ENCODE data around the gene ATP6V1B1.

The ATP6V1B1 gene

DNA sequence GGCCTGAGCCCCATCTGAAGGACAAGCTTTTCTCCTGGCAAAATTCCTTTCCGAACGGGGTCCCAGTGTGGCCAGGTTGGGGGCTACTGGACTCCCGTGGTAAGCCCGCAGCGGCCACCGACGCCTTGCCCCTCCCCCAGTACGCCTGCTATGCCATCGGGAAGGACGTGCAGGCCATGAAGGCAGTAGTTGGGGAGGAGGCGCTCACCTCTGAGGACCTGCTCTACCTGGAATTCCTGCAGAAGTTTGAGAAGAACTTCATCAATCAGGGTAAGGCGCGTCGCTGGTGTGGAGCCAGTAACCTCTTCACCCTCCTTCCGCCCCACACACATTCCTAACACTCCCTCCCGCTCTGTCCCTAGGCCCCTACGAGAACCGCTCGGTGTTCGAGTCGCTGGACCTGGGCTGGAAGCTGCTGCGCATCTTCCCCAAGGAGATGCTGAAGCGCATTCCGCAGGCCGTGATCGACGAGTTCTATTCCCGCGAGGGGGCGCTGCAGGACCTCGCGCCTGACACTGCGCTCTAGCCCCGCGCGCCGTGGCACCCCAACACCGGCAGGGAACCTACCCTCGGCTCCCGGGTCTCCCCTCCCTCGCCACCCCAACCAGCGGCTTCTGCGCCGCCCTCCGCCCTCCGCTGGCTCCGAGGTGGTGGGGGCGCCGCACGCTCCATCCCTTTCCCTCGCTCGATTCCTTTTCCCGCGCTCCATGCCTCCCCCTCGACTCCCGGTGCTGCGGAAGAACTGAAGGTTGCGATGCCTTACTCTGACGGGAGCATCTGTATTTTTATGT, 29.1 kb downstream of the ATP6V1B1 start:
- DNase-seq = peak in 31 of 56 donors; percentile 10 to 81 (median 39)

DNA sequence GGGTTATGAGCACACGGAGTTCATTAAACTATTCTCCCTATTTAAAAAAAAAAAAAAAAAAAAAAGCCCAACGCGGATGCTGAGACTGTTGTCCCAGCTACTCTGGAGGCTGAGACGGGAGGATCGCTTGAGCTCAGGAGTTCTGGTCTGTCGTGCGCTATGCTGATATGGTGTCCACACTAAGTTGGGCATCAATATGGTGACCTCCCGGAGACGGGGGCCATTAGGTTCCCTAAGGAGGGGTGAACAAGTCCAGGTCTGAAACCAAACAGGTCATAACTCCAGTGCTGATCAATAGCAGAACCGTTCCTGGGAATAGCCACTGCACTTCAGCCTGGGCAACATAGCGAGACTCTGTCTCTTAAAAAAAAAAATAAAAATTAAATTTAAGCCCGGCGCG, 29.8 kb downstream of the ATP6V1B1 start:
- no peak for DNase-seq

DNA sequence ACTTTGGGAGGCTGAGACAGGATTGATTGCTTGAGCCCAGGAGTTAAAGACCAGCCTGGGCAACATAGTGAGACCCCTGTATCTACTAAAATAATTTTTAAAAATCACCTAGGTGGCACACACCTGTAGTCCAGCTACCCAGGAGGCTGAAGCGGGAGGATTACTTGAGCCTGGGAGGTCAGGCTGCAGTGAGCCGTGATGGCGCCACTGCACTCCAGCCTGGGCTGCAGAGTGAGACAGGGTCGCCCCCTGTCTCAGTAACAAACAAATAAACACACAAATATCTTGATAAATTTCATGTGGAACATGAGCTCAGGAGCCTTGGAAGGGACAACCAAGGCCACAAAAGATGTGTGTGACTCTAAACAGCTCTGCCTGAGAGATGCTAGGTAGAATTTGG, 31.0 kb downstream of the ATP6V1B1 start:
- no peak for DNase-seq

DNA sequence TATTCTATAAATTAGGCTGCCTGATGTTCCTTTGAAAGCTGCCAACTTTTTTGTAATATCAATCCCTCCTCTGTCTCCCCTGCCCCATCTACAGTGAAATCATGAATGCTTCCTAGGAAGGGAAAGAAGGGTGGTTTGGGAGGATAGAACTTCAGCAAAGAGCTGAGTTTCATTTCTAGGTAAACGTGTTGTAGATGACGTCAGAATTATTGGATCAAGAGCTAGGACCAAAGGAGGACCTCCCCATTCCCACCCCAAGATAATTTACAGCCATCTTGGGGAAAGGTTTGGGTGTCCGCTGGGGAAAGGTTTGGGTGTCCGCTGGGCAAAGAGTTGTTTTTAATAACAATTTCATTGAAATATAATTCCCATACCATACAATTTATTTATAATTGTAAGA, 31.5 kb downstream of the ATP6V1B1 start:
- DNase-seq = no peak

DNA sequence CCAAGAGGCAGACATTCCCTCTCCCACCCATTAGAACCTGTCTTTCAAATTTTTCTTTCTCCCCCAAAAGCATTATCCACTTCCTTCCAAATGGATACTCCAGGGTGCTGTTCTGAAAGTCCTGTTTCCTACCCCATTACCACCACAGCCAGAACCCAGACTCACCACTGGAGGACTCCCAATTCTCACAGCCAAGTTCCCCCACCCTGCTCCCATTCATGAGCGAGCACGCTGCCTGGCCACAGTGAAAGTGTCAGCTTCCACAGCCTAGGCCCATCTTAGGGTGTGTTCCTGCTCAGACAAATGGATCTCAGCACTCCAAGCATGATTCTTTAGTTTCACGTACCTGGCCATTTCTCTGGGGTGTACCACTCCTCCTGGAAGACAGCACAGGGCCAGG, 38.9 kb downstream of the ATP6V1B1 start:
- DNase-seq = no peak

DNA sequence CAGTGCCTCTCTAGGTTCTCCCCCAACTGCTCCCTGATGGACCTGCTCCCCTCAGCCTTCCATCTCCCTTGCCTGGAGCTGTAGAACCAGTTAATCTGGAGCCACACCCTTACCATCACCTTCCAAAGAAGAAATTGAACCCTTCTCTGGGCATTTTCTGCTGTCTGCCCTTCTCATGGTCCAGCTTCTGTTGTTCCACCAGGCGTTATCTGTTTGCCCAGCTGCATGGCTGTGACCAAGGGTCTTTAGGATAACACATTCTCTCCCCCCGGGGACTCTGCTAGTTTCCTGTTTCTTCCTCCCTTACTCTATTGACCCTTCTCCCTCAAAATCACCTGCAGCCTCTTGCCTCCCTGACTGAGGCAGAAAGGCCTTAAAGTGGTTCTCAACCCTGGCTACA, 39.5 kb downstream of the ATP6V1B1 start:
- no peak for DNase-seq

DNA sequence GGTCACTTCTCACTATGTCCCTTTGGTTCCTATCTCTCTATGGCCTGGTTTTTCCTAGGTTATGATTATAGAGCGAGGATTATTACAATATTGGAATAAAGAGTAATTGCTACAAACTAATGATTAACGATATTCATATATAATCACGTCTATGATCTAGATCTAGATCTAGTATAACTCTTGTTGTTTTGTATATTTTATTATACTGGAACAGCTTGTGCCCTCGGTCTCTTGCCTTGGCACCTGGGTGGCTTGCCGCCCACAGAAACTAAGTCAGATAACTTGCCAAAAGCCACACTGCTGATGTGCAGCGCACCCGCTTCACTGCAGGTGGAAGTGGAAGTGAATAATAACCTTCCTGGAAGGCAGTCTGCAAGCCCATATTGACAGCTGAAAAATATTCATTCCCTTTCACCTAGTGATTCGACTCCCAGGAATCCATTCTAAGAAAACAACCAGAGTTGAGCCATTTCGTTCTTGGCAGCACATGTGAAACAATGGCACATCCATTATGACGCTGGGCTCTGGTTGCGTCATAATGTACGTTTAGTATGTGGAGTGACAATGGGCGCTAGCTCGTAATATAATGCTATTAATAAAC, 42.0 kb downstream of the ATP6V1B1 start:
- DNase-seq = peak in 1 of 56 donors; percentile 1

DNA sequence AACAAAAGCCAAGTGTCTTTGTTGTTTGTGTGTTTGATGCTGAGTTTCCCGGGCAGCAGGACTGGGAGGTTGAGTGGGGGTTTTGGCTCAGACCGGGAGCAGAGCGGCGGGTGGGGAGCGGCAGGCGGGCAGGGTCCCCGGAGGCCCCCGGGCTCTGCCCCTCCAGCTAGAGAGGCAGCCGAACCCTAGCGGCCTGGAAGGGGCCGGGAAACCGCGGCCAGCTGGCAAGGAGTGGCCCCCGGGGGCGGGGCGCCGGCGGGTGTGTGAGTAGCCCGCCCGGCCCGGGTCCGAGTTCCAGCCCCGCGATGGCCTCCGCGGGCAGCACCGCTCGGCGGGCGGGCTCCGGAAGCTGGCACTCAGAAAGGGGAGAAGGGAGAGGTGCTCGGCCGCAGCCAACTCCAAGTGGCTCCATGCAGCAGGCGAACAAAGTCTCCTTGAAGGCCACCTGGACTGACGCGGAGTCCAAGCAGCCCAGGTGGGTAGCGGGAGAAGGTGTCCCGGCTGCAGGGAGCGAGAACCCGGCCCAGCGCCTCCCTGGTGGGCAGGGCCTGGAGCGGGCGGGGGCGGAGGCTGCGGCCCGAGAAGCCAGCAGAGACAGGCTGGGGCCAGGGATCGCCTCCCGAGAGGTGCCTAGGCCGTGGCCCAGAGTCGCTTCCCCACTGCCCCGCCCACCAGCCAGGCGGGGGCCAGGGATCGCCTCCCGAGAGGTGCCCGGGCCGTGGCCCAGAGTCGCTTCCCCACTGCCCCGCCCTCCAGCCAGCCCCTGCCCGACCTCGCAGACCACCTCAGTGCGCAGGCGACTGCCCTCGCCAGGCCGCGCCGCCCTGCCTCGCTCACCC, 42.9 kb downstream of the ATP6V1B1 start, which contains the start of gene ANKRD53:
Gene ANKRD53 (plus strand): TSS at position 290 of the 839 bp plus-strand sequence. CDS start 16 bp downstream, at position 306.
- peak in 4 of 56 donors; percentile 16 to 61 (median 30) for DNase-seq

DNA sequence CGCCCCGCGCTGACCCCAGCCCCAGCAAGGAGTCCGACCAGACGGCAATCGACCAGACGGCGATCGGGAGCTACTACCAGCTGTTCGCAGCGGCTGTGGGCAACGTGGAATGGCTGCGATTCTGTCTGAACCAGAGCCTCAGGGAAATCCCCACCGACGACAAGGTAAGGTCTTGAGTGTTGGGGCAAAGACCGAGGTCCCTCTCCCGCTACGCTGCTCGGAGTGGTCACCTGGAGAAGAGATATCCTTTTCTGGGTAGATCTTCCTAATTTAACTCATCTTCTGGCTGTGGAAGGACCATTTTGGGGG, 43.4 kb downstream of the ATP6V1B1 start:
- DNase-seq = no peak

DNA sequence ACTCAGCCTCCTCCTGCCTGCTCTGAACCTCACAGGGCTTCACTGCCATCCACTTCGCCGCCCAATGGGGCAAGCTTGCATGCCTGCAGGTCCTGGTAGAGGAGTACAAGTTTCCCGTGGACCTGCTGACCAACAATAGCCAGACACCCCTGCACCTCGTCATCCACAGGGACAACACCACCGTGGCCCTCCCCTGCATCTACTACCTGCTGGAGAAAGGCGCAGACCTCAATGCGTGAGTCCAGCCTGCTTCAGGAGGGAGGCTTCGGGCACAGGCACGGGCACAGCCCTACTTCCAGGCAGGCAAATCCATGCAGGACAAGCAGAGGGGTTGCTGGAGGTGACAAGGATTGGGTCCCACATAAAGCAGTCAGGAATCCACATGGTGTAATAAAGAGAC, 43.9 kb downstream of the ATP6V1B1 start:
- no peak for DNase-seq

DNA sequence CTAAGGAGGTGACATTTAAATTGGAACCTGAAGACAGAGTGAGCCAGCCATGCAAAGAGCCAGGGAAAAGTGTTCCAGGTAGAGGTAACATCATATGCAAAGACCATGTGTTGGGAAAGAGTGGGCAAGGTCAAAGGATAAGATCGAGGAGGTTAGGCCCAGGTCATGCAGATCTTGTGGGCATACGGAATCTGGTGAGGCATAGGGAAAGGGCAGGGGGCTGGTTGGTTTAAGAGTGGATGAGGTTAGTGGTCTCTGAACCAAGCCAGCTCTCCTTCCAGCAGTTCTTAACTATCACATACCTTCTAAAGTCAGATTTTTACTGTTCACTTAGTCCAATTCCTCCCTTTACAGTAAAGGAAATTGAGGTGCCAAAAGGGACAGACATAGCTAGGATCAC, 45.7 kb downstream of the ATP6V1B1 start:
- no peak for DNase-seq

DNA sequence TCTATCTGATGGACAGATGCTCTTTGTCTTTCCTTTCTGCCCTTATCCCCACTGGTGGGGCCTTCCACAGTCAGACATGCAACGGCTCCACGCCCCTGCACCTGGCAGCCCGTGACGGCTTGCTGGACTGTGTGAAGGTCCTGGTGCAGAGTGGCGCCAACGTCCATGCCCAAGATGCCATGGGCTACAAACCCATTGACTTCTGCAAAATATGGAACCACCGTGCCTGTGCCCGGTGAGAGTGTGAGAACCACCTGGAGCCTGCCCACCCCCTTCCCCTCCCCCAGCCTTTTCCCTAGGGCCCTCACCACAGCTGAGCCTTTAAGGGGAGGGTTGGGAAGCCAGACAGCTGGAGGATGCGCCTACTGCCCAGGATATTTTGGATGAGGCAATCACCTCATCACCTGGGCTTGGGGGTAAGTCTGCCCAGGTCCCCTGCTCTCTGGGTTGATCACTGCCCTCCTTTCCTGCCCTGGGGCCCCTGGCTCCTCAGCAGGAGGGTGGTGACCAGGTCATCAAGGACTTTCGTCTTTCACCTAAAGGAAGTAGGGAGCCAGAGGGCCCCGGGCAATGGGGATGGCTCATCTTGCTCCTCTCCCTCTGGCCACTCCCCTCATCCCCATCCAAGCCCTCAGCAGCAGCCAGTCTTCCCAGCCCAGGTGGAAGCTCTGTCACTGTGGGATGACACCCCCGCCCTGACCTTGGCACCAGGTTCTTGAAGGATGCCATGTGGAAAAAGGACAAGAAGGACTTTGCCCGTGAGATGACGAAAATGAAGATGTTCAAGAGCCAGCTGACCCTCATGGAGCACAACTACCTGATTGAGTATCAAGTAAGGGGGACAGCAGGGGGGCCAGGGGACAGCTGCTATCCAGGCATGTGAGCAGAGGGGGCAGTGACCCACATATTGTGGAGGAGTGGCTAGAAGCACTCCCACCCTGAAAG, 46.4 kb downstream of the ATP6V1B1 start:
- DNase-seq = no peak

DNA sequence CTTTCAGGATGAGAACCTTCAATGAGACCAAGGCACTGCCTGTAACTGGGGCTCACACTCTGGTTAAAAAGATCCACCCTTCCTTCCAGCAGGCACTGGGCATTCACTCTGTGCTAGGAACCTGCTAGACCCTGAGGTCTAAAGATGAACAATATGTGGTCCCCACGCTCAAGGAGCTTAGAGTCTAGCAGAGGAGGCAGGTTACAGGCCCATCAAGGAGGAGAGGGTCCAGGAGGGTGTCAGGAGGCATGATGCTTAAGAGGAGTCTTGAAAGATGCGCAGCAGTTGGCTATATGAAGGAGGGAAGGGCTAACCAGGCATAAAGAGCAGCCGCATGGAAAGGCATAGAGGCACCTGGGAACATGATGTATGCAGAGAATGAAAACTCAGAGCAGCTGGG, 47.3 kb downstream of the ATP6V1B1 start:
- DNase-seq = no peak

DNA sequence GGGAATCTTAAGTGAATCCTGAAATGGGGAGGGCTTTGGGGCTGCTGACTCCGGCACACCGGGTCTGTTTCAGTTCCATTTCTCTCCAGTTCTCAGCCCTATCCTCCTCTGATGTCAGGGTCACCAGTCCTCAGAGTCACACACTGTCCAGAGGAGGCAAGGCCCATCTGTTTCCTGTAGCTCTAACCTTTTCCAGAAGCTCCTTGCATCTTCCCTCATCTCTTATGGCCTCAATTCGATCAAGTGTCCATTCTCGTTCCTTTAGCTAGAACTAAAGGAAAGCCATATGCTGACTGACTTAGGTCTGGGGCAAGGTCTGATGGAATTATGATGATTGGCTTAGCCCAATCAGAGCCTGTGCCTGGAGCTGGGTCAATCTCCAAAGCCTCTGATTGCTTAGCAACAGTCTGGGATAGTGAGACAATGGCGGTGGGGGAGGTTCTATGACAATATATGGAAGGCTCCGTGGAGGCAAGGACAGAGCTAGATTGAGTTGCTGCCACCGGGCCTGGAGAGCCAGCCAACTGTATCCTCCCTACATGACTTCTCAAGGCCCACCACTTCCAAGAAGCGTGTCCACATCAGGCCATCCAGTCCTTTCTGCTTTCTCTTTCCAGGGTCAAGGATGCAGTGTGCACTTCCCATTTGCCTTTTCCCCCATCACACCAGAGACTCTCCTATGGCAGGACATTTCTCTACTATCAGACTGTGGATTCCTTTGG, 48.0 kb downstream of the ATP6V1B1 start:
- DNase-seq = no peak

DNA sequence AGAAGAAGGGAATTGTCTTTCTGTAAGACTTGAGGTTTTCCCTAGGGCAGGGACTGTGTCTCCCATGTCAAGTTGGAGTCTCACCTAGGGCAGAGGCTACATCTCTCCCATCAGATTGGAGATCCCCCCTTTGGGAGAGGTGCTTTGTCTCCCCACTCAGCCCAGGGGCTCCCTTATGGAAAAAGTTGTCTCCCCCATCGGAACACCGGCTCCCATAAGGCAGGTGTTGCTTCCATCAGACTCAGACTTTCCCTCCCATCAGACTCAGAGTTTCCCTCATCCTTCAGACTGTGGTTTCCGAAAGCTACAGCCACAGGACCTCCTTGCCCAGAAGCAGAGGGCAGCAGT, 48.5 kb downstream of the ATP6V1B1 start:
- no peak for DNase-seq

DNA sequence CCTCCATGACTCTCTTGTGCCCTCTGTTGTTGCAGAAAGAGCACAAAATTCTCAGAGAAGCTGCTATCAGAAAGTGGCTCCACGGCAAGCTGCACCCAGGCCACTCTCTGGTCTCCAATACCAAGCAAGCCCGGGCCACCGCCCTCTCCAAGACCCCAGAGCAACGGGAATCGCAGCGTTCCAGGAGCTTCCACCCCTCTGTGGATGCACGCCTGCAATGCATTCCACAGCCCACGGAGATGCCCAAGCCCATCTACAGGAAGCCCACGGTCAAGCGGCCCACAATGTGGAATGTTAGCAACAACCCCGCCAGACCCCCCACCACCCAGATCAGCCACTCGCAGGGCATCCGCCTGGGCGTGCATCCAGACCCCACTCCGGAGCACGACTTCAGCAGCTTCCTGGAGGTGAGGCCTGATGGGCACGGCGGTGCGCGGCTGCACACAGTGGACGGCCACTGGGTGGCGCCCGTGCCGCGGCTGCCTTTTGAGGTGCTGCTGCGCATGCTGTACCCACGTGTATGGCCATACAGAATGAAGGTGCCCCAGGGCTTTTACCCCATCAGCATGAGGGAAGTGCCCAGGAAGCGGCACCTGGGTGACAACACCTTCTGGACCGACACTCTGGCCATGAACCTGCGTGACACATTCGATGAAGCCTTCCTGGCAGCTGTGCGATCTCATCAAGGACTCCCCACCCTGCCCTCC, 49.0 kb downstream of the ATP6V1B1 start:
- peak in 11 of 56 donors; percentile 6 to 57 (median 30) for DNase-seq

DNA sequence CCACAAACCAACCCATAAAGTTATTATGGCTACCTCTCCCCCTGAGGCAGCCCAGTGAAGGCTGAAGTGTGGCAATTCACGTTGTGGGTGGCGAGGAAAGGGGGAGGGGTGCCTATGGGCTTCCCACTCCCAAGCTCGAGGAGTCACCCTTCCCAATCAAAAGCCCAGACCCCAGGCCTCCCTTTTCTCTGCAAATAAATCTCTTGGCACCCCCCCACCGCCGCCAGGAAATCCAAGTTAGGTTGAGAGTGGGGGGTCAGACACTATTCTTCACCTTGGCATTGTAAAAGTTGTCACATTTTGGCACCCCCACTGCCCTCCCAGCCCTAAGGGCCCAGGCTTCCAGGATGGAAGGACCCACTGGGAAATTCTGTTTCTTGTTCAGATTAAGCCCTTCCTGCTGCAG, 49.6 kb downstream of the ATP6V1B1 start:
- DNase-seq = no peak

DNA sequence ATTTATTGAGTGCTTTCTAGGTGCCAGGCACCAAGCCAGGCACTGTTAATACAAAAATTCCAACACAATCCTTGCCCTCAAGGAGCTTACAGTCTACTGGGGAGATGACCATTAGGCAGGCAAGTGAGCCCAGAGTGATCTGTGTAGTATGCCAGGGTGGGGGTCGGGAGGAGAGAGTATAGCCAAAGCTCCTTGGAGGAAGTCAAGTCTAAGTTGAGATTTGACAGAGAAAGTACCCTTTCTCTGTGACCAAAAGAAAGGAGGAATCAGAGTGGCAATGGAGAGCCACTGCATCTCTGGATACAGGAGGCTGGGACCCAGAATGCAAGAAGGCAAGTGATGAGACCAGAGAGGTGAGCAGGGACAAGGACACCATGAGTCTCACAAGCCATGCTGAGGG, 50.3 kb downstream of the ATP6V1B1 start:
- no peak for DNase-seq

DNA sequence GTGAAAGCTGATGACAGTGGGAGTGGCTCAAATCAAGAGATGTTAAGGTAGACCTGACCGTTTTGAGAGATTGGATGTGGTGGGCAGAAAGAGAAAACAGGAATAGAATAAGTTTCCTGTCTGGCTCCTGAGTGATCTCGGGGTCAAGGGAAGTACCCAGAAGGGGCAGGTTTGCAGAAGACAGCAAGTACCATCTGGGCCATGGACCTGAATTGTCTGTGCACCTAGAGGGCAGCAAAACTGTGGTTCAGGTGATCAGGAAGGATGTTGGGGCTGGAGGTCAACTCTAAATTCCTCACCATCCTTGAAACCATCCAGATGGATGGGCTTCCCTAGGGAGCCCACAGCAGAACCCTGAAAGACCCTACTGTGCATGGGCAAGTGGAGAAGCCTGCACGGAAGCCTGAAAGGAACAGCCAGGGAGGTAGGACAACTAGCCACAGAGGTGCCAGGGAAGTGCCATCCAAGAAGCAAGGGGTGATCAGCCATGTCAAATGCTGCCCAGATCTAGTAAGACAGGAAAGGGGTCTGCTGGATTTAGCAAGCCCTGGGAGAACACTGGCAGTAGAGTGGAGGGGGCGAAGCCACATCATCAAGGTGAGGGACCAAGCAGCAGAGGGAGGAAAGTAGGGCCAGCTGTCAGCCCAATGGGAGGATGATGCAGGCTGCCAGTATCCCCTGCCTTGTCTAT, 50.9 kb downstream of the ATP6V1B1 start:
- DNase-seq = no peak
